NK-92 (cell line): ENCODE data around the gene DGLUCY.
"Not testable (repeated sequence)": the region's sequence is repeated elsewhere in the genome, so short reads cannot be mapped to it uniquely, and the experiment has no call there.

Experiments
- DNase-seq: peaks from one replicate; lab custom pipeline; 2025; ENCODE audit not compliant: unreplicated experiment; lab: John Stamatoyannopoulos, UW

DGLUCY gene

GRCh38 chr14:91204657-91205056 is 90.8 kb downstream of the DGLUCY start:
- DNase-seq = no peak

- no peak for DNase-seq
Measured at GRCh38 chr14:91205459-91205858, 91.6 kb downstream of the DGLUCY start.

GRCh38 chr14:91207008-91207407 is 93.1 kb downstream of the DGLUCY start:
- no peak for DNase-seq

- DNase-seq = no peak
Measured at GRCh38 chr14:91211017-91211416, 97.1 kb downstream of the DGLUCY start.

GRCh38 chr14:91214306-91214705 is 100.4 kb downstream of the DGLUCY start:
- no peak for DNase-seq

- DNase-seq = no peak
Measured at GRCh38 chr14:91215381-91215780, 101.5 kb downstream of the DGLUCY start.

- no peak for DNase-seq
Measured at GRCh38 chr14:91216731-91217226, 102.9 kb downstream of the DGLUCY start.

GRCh38 chr14:91218014-91218413 is 104.1 kb downstream of the DGLUCY start:
- no peak for DNase-seq

- no peak for DNase-seq
Measured at GRCh38 chr14:91219517-91220389, 105.9 kb downstream of the DGLUCY start.

GRCh38 chr14:91220581-91221000 is 106.7 kb downstream of the DGLUCY start:
- no peak for DNase-seq

GRCh38 chr14:91221270-91221669 is 107.4 kb downstream of the DGLUCY start:
- no peak for DNase-seq

GRCh38 chr14:91223028-91223783 is 109.3 kb downstream of the DGLUCY start:
- DNase-seq = no peak

- DNase-seq = no peak
Measured at GRCh38 chr14:91225025-91225424, 111.2 kb downstream of the DGLUCY start.

- not testable (repeated sequence) for DNase-seq
Measured at GRCh38 chr14:91226360-91226759, 112.5 kb downstream of the DGLUCY start.

GRCh38 chr14:91227183-91227628 is 113.3 kb downstream of the DGLUCY start:
- DNase-seq = no peak

GRCh38 chr14:91228112-91229004 is 114.5 kb downstream of the DGLUCY start:
- no peak for DNase-seq

- no peak for DNase-seq
Measured at GRCh38 chr14:91229005-91229382, 115.1 kb downstream of the DGLUCY start.

GRCh38 chr14:91229743-91230200 is 115.9 kb downstream of the DGLUCY start:
- DNase-seq = no peak

GRCh38 chr14:91230397-91231035 is 116.6 kb downstream of the DGLUCY start:
- DNase-seq = no peak

GRCh38 chr14:91231446-91231845 is 117.6 kb downstream of the DGLUCY start:
- DNase-seq = no peak
